Lower lobe of right lung (tissue), 2 donors: Measurements from ENCODE around the gene UBASH3B. TPM values are rescaled to one million over a fixed set of nuclear protein-coding genes. Genes with fewer than 3 reads are reported as not detected.

ENCODE experiments used
- ATAC-seq, 2 donors: fragments of 200-7000 bp; cut with Tn5 transposase; one replicate each; pipeline ENCODE4 v1.9.1; 2020 to 2022; ENCODE audit warnings: mild to moderate bottlenecking in 2 of 2, moderate library complexity in 2 of 2
- DNase-seq: peaks from one replicate; pipeline ENCODE4 v3.0.0-alpha.2; 2020
- H3K27ac ChIP-seq: fragments of 200-600 bp; one replicate; pipeline ENCODE4 v1.8.0; 2022
- H3K27me3 ChIP-seq: fragments of 200-600 bp; one replicate; pipeline ENCODE4 v1.8.0; 2022; ENCODE audit warnings: low read depth
- H3K36me3 ChIP-seq: fragments of 200-600 bp; one replicate; pipeline ENCODE4 v1.8.0; 2022; ENCODE audit warnings: mild to moderate bottlenecking
- H3K4me1 ChIP-seq: fragments of 200-600 bp; one replicate; pipeline ENCODE4 v1.8.0; 2022
- H3K4me3 ChIP-seq: fragments of 200-600 bp; one replicate; pipeline ENCODE4 v1.8.0; 2022; ENCODE audit warnings: mild to moderate bottlenecking
- H3K9me3 ChIP-seq: fragments of 200-600 bp; one replicate; pipeline ENCODE4 v1.8.0; 2022
- intact Hi-C: fragments of 100-400 bp; cut with DNase I; formaldehyde crosslinking; loops from one replicate; pipeline ENCODE4 v1.11.0; 2022
- total RNA-seq: library from RNA; stranded (reverse); fragmentation: NEBNext Ultra II Directional; extraction: Animal tissue kit (Norgen Biotek cat#: 25700); gene quantifications from one replicate; pipeline ENCODE4 v1.2.1, GENCODE V29; 2021
- TF ChIP-seq, protein P1 (sequence below): fragments of 200-600 bp; IDR thresholded peaks from one replicate; pipeline ENCODE4 v1.8.0; 2022; ENCODE audit warnings: antibody characterized with exemption, mild to moderate bottlenecking
- donor health status: DM: no; HTN: yes; CAD: no; lungs with severe emphysema.

Gene UBASH3B
- total RNA-seq, 1 donor from 2014 or later: 64.7 TPM

DNA sequence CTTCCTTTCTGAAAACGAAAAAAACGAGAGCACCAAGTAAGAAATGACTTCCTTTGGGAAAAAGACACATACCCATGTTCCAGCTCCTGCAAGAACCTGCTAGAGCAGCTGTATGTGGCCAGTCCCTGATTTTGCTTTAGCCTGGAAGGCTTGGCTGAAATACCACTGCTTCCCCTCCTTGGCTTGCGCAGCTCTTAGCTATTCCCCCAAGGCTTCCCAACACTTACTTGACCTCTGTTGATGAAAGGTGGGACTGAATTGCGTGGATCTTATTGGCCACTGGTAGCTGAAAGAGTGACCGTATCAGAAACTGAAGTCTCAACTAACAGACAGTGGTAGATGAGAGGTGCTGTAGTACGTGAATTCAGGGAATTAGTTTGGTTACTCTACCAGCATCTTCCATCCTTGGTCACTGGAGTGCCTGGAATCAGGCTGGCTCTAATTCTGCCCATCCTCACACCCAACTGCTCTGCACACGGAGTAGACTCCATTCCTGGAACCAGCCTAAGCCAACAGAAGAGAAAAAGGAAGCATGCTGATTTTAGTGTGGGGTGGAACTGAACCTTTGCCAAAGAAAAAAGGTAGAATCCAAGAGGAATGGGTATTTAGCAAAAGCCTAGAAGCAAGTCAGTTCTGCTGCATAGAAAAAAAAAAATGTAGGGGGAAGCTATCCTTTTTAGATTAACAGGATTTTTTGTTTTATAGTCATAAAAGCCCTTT is 109.0 kb downstream of the UBASH3B start:
- Histone ChIP-seq H3K9me3 (no peaks in the 10 kb centered on the region), H3K4me3 (no peak overlapping the region), H3K27me3 (no peaks in the 10 kb centered on the region), H3K36me3 (no peaks in the 10 kb centered on the region), H3K4me1 (no peaks in the 10 kb centered on the region), H3K27ac (no peak overlapping the region)
- DNase-seq (no peak), ATAC-seq (no peak)
- intact Hi-C loops: no loop called here
- TF ChIP-seq, protein P1, sequence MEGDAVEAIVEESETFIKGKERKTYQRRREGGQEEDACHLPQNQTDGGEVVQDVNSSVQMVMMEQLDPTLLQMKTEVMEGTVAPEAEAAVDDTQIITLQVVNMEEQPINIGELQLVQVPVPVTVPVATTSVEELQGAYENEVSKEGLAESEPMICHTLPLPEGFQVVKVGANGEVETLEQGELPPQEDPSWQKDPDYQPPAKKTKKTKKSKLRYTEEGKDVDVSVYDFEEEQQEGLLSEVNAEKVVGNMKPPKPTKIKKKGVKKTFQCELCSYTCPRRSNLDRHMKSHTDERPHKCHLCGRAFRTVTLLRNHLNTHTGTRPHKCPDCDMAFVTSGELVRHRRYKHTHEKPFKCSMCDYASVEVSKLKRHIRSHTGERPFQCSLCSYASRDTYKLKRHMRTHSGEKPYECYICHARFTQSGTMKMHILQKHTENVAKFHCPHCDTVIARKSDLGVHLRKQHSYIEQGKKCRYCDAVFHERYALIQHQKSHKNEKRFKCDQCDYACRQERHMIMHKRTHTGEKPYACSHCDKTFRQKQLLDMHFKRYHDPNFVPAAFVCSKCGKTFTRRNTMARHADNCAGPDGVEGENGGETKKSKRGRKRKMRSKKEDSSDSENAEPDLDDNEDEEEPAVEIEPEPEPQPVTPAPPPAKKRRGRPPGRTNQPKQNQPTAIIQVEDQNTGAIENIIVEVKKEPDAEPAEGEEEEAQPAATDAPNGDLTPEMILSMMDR: no peak

DNA sequence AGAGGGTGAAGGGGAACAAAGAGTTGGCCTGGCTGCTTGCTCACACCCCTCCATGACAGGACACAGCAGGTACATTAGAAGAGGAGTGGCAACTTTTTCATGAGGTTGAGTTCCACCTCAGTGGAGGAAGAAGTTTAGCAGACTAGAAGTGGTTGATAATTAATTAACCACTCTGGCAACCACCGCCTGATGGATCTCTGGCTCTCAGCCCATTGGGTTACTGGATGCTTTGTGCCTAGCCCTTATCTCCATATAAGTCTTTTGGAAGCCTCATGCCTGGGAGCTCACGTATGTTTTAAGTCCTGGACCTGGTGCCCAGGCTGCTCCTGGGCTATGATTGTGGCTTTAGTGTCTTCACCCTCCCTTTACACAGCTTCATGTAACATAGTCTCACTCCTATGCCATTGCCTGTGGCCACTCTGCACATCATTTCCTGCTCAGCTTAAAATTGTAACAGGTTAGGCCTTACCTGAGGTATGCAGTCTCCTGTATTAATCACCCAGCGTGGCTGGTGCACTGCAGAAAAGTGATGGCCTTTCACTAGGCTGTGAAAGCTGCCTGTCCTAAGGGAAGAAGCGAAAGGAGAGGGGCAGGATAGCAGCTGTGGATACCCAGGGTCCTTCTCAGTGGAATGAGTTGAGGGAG is 110.1 kb downstream of the UBASH3B start:
- Histone ChIP-seq H3K36me3 (no peaks in the 10 kb centered on the region), H3K27me3 (no peaks in the 10 kb centered on the region), H3K27ac (no peak overlapping the region), H3K4me3 (no peak overlapping the region), H3K4me1 (no peaks in the 10 kb centered on the region), H3K9me3 (no peaks in the 10 kb centered on the region)
- intact Hi-C loops: no loop called here
- TF ChIP-seq, protein P1: no peak
- no peak for DNase-seq
- no peak for ATAC-seq

DNA sequence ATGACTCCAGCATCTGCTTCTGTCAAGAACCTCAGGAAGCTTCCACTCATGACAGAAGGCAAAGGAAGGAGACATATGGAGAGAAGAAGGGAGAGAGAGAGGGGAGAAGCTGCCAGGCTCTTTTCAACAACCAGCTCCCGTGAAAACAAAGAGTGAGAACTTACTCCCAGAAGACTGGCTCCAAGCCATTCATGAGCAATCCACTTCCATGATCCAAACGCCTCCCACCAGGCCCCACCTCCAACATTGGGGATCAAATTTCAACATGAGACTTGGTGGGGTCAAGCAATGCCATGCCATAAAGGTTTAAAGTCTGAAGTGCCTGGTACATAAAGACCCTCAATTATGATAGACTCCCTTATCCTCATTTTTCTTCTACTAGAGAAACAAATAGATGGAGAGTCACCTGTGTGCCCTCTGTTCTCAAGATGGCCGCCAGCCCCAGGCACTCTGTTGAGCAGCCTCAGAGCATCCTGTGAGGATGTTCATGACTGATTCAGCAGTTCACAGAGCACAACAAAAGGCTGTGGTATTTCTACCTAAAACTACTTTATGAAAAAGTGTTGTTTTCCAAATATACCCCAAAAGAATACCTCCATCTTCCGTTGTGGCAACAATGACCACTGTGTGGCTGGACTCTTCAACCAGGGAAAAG is 113.7 kb downstream of the UBASH3B start:
- Histone ChIP-seq H3K36me3 (no peaks in the 10 kb centered on the region), H3K4me3 (no peak overlapping the region), H3K27ac (no peak overlapping the region), H3K4me1 (no peaks in the 10 kb centered on the region), H3K9me3 (no peaks in the 10 kb centered on the region), H3K27me3 (no peaks in the 10 kb centered on the region)
- intact Hi-C loops: no loop called here
- TF ChIP-seq, protein P1: no peak
- no peak for DNase-seq
- ATAC-seq: no peak

DNA sequence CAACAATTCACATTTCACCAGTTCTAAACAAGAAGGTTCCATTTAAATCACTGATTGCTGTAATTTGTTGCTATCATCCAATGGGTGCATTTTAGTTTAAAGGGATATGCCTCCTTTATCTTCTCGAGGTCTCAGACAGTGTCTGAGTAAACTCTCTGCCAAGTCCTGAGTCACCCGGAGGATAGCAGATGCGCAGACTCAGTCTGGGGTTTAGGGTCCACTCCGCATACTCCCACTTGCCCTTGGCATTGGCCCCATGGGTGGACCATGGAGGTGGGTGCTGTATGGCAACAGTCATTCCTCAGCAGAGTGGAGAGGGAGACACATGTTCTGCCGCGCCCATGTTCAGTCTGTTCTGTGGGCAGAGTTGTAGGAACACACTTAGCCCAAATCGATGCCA is 117.4 kb downstream of the UBASH3B start:
- Histone ChIP-seq H3K4me1 (peaks cover 8% of the 10 kb centered on the region), H3K27me3 (no peaks in the 10 kb centered on the region), H3K4me3 (no peak overlapping the region), H3K9me3 (no peaks in the 10 kb centered on the region), H3K27ac (no peak overlapping the region), H3K36me3 (no peaks in the 10 kb centered on the region)
- TF ChIP-seq, protein P1: no peak
- peak in 1 of 2 donors; percentile 38 for ATAC-seq
- no peak for DNase-seq
- intact Hi-C loops: no loop called here

DNA sequence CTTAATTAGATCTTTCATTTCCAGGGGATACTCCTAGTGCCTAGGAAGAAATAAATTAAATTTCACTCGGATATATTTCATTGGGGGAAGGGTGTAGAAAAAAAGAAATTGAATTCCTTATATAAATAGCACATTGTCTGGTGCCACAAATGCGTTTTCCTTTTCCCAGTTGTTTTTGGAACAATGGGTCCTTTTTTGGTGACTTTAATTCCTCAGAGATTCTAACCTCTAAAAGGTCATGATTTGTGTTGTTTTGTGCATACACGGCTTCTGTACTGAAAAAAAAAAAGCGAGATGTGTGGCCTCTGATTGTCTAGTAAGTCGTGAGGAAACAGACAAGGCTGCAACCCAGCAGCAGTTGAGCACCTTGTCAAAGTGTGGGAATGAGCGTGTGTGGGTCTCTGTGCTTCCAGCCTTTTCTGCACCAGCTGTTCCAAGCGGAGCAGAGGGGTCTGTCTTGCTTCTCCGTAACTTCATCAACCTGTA is 118.3 kb downstream of the UBASH3B start:
- DNase-seq (no peak), ATAC-seq (no peak)
- intact Hi-C loops: no loop called here
- Histone ChIP-seq H3K4me3 (no peak overlapping the region), H3K27me3 (no peaks in the 10 kb centered on the region), H3K27ac (no peak overlapping the region), H3K36me3 (no peaks in the 10 kb centered on the region), H3K4me1 (peaks cover 8% of the 10 kb centered on the region), H3K9me3 (no peaks in the 10 kb centered on the region)
- TF ChIP-seq, protein P1: no peak
